Colonic mucosa (tissue), 4 donors: ENCODE data around the gene C4B. TPM values are rescaled to one million over a fixed set of nuclear protein-coding genes. Genes with fewer than 3 reads are reported as not detected.

Source experiments
- DNase-seq: peaks from one replicate; pipeline ENCODE4 v3.0.0-alpha.2; 2020
- H3K27ac ChIP-seq: fragments of 200-600 bp; one replicate; pipeline ENCODE4 v1.8.0; 2021
- H3K27me3 ChIP-seq: fragments of 200-600 bp; one replicate; pipeline ENCODE4 v1.8.0; 2021
- H3K36me3 ChIP-seq: fragments of 200-600 bp; one replicate; pipeline ENCODE4 v1.8.0; 2021
- H3K4me1 ChIP-seq: fragments of 200-600 bp; one replicate; pipeline ENCODE4 v1.8.0; 2021; ENCODE audit warnings: mild to moderate bottlenecking
- H3K4me3 ChIP-seq: fragments of 200-600 bp; one replicate; pipeline ENCODE4 v1.8.0; 2021
- H3K9ac ChIP-seq, 2 donors: one replicate each; pipeline ENCODE4 v1.7.0; 2013; ENCODE audit warnings: control low read depth in 2 of 2, low read depth in 2 of 2, low read length in 2 of 2
- H3K9me3 ChIP-seq: fragments of 200-600 bp; one replicate; pipeline ENCODE4 v1.8.0; 2021
- intact Hi-C: fragments of 100-400 bp; cut with DNase I; formaldehyde crosslinking; loops from one replicate; pipeline ENCODE4 v1.14.1; 2022
- total RNA-seq, 2 donors: library from RNA; stranded (reverse); fragmentation: NEBNext Ultra II Directional in 1 of 2; extraction: Animal tissue kit (Norgen Biotek cat#: 25700) in 1 of 2; gene quantifications; one replicate each; pipeline ENCODE4 v1.2.1, GENCODE V29; 2021
- TF ChIP-seq, protein P1 (sequence below): fragments of 200-600 bp; IDR thresholded peaks from one replicate; pipeline ENCODE4 v1.8.0; 2022; ENCODE audit warnings: antibody characterized with exemption, mild to moderate bottlenecking
- donor health status: healthy.
- donor health status: DM: no; HTN: no; CAD: no.
- donor health status: DM: no; HTN: no; CAD: no.

Gene C4B
- total RNA-seq, 2 donors from 2014 or later, result 11.9 to 19.4 TPM

DNA sequence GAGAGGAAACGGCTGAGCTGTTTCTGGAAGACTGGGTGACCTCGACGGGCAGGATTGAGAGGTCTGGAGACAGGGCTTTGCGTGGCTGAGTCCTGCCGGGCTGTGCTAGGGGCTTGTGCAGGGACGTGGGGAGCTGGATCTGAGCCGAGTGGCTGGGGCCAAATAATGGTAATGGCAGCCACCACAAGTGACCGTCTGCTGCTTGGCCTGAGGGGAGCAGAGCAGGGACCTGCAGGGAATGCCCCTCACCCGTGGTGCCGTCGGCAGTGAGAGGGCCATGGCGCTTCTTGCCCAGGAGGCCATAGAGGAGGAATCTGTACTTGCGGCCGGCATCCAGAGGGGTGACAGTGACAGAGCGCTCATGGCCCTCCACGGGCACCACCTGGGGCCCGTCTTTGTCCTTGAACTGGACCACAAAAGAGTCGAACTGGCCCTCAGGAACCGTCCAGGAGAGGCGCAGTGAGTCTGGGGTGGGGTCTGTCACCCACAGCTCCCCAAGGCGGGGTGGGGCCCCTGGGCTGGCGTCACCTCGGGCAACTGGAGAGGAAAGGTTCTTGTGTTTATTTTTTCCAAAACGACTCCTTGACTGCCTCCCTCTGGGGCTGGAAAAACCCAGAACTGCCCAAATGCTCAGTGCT lies 55.4 kb downstream of the C4B start:
- Histone ChIP-seq H3K4me1 (no peaks in the 10 kb centered on the region), H3K4me3 (no peak overlapping the region), H3K9me3 (no peaks in the 10 kb centered on the region), H3K9ac (no peak overlapping the region), H3K36me3 (no peaks in the 10 kb centered on the region), H3K27ac (no peak overlapping the region), H3K27me3 (no peaks in the 10 kb centered on the region)
- no peak for DNase-seq
- intact Hi-C loops, result no loop called here
- TF ChIP-seq, protein P1, sequence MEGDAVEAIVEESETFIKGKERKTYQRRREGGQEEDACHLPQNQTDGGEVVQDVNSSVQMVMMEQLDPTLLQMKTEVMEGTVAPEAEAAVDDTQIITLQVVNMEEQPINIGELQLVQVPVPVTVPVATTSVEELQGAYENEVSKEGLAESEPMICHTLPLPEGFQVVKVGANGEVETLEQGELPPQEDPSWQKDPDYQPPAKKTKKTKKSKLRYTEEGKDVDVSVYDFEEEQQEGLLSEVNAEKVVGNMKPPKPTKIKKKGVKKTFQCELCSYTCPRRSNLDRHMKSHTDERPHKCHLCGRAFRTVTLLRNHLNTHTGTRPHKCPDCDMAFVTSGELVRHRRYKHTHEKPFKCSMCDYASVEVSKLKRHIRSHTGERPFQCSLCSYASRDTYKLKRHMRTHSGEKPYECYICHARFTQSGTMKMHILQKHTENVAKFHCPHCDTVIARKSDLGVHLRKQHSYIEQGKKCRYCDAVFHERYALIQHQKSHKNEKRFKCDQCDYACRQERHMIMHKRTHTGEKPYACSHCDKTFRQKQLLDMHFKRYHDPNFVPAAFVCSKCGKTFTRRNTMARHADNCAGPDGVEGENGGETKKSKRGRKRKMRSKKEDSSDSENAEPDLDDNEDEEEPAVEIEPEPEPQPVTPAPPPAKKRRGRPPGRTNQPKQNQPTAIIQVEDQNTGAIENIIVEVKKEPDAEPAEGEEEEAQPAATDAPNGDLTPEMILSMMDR, result no peak

DNA sequence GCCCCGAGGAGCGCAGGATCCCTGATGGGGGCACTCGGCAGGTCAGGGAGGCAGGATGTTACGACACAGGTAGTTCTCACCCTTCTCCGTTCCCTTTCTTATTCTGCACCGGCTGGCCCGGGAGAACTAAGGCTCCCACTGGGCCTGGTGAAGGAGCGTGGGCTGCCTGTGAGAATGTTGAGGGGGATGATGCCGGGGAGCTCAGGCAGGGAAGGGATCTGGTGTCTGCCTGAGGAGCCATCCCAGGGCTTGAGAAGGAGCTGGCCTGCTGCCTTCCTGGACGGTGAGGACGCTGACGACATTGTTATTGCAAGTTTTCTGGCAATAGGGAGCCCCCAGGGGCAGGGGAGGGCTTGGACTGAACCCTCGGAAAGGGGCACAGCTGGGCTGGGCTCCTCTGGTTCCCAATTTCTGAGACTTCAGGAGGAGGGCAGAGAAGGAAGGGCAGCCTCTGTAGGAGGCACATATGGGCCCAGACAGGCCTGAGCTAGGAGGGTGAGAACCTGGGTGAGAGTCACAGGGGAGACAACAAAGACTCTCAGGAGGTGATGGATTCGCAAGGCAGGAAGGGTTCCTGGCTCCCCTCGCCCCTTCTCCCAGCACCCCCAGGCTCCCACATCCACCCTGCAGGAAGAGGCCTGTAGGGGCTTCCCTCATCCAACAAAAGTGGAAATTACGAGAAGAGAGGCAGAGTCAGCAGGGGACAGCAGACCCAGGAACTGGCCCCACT lies 56.4 kb downstream of the C4B start:
- no peak for DNase-seq
- no peaks in the 10 kb centered on the region for H3K27me3 ChIP-seq
- intact Hi-C loops, result no loop called here
- no peaks in the 10 kb centered on the region for H3K4me1 ChIP-seq
- TF ChIP-seq, protein P1, result no peak
- no peak overlapping the region for H3K9ac ChIP-seq
- H3K4me3 ChIP-seq, result no peak overlapping the region
- H3K36me3 ChIP-seq, result no peaks in the 10 kb centered on the region
- H3K9me3 ChIP-seq, result no peaks in the 10 kb centered on the region
- no peak overlapping the region for H3K27ac ChIP-seq

DNA sequence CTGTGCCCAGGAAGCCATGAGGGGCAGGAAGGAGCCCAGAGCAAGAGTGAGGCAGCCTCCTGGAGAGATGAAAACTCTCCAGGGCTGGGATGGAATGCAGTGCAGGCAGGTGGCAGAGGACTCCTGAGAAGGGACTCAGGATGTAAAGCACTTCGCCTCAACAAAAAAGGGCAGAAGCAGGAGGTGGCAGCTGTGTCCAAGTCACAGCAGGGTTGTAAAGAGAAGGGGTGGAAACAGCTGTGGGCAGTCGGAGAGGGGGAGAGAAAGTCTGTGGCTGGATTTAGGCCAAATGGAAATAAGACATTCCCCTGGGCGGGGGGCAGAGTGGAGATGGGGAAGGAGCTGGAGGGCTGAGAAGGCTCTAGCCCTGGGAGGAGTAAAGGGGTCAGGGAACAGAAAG lies 58.5 kb downstream of the C4B start:
- Histone ChIP-seq H3K36me3 (no peaks in the 10 kb centered on the region), H3K9ac (no peak overlapping the region), H3K27me3 (no peaks in the 10 kb centered on the region), H3K4me3 (no peak overlapping the region), H3K4me1 (no peaks in the 10 kb centered on the region), H3K27ac (no peak overlapping the region), H3K9me3 (no peaks in the 10 kb centered on the region)
- TF ChIP-seq, protein P1, result no peak
- DNase-seq, result no peak
- intact Hi-C loops, result no loop called here

DNA sequence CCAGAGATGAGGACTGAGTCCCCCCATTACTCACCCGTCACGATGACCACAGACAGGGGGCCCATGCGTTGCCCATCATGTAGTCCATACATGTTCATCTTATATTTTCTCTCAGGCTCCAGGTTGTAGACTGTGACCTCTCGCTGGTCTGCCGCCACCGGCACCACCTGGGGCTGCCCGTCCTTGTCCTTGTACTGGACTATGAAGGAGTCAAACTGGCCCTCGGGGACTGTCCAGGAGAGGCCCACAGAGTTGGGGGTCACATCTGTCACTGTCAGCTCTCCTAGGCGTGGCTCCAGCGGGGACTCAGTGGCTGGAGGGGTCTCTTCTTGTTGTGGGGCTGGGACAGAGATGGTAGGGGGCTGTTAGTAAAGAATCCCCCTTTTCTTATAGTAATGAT lies 59.0 kb downstream of the C4B start:
- intact Hi-C loops, result no loop called here
- no peak overlapping the region for H3K4me3 ChIP-seq
- no peaks in the 10 kb centered on the region for H3K36me3 ChIP-seq
- H3K27me3 ChIP-seq, result no peaks in the 10 kb centered on the region
- H3K27ac ChIP-seq, result no peak overlapping the region
- no peak for DNase-seq
- TF ChIP-seq, protein P1, result no peak
- no peaks in the 10 kb centered on the region for H3K4me1 ChIP-seq
- H3K9me3 ChIP-seq, result no peaks in the 10 kb centered on the region
- no peak overlapping the region for H3K9ac ChIP-seq

DNA sequence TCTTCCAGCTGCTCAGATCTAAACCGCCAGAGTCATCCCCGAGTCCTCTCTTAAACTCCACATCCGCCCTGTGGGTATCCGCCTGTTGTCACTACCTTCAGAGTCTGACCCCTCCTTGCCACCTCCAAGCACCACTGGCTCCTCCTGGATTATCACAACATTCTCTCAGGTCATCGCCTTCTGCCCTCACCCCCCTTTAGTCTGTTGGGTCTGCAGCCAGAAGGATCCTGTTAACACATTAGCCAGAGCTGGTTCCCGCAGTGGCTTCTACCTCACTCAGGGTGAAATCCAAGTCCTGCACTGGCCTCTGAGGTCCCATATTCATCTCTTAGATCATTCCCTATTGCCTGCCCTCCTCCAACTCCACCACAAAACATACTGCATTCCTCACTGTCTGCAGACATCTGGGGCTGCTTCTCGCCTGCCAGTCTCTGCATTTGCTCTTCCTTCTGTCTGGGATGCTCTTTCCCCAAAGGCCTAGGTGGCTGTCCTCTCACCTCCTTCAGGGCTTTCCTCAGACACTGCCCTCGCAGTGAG lies 60.5 kb downstream of the C4B start:
- no peaks in the 10 kb centered on the region for H3K27me3 ChIP-seq
- no peak overlapping the region for H3K4me3 ChIP-seq
- intact Hi-C loops, result no loop called here
- TF ChIP-seq, protein P1, result no peak
- no peak overlapping the region for H3K27ac ChIP-seq
- H3K9ac ChIP-seq, result no peak overlapping the region
- no peaks in the 10 kb centered on the region for H3K4me1 ChIP-seq
- DNase-seq, result no peak
- no peaks in the 10 kb centered on the region for H3K36me3 ChIP-seq
- no peaks in the 10 kb centered on the region for H3K9me3 ChIP-seq
